ENCODE data around the gene KCNK13. TPM values are rescaled to one million over a fixed set of nuclear protein-coding genes. Genes with fewer than 3 reads are reported as not detected.

The KCNK13 gene
- total and polyA plus RNA-seq, 2 of the 13 experiments (the other 11 are each of a cell fraction or from before 2014, with no cell fraction given): 0.08 to 0.29 TPM

DNA sequence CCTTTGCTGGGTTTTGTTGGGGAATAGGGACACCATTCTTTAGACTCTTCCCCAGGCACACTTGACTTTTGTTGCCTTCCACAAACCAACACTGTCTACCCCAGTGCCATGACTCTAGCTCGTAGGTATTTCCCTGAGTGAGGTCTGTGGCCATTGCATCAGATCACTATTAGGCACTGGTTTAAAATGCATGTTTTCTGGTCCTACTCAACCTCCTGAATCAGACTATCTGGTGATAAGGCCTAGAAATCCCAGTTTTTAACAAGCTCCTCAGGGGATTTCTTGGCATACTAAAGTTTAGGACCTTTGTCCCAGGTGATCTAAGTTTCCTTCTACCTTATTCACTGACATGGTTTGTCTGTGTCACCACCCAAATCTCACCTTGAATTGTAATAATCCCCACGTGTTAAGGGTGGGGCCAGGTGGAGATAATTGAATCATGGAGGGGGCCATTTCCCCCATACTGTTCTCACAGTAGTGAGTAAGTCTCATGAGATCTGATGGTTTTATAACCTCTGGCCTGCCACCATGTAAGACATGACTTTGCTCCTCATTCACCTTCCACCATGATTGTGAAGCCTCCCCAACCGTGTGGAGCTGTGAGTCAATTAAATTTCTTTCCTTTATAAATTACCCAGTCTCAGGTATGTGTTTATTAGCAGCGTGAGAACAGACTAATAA is 106.8 kb downstream of the KCNK13 start:
- no peak for DNase-seq (ENCODE audit: low spot score)
- H3K27ac ChIP-seq (ENCODE audit: extremely low read length, insufficient read depth, low read length): no peak overlapping the region
- H3K4me3 ChIP-seq (replicated peaks in 1 of 3; ENCODE audit: insufficient read depth in 1 of 3, low read depth in 2 of 3, low read length in 3 of 3): no peak overlapping the region
- no peaks in the 10 kb centered on the region for H3K36me3 ChIP-seq (replicated peaks in 1 of 2; ENCODE audit: control insufficient read depth in 1 of 2, insufficient read depth in 2 of 2, low read length in 2 of 2)
- no peak for ATAC-seq
- 0% methylated on average over 4 of the region's 4 CpGs for whole genome bisulfite sequencing (ENCODE audit: low lambda C conversion rate)
- no peaks in the 10 kb centered on the region for H4K20me1 ChIP-seq (ENCODE audit: insufficient read depth, low read length)
- FAIRE-seq: no peak
- H3K27me3 ChIP-seq (ENCODE audit: control insufficient read depth in 1 of 2, insufficient read depth in 2 of 2, low read length in 2 of 2): 0 out of 5 replicates have a peak, but pooled peaks cover 1 to 5% of the 10 kb centered on the region in 2 experiments
- TF ChIP-seq FLYWCH1 (CRISPR knock-in tag; IDR thresholded peaks at IDR 0.05): no peak
- TF ChIP-seq HINFP (CRISPR knock-in tag; IDR thresholded peaks at IDR 0.05; ENCODE audit: low read depth): no peak
- no peak for TF ChIP-seq ZSCAN9 (CRISPR knock-in tag; IDR thresholded peaks at IDR 0.05; ENCODE audit: borderline replicate concordance)
- TF ChIP-seq MAF1 (CRISPR knock-in tag; IDR thresholded peaks at IDR 0.05; ENCODE audit: borderline replicate concordance): no peak
- TF ChIP-seq TEAD3 (CRISPR knock-in tag; optimal IDR thresholded peaks at IDR 0.05; ENCODE audit: borderline replicate concordance): no peak
- no peak for TF ChIP-seq TBX2 (CRISPR knock-in tag; IDR thresholded peaks at IDR 0.05; ENCODE audit: borderline replicate concordance)
- POLR2A ChIA-PET: no interaction called here
- H2AFZ ChIP-seq (ENCODE audit: low read length): no peak overlapping the region
- intact Hi-C loops (cut with micrococcal nuclease; ENCODE audit: unreplicated experiment) (no loop called here), in situ Hi-C loops (cut with HindIII; ENCODE audit: extremely low pct_ligation_motif_present, low pct_unique_long_range_greater_than_20kb) (no loop called here)
- H3K9me3 ChIP-seq (ENCODE audit: low read length): no peaks in the 10 kb centered on the region
- no TSS peak for BruUV-seq (replicated peaks)
- no peaks in the 10 kb centered on the region for H3K79me2 ChIP-seq (ENCODE audit: insufficient read depth, low read length)
- CTCF ChIA-PET (ENCODE audit: low intra/inter-chr PET ratio, low total read pairs): no interaction called here
- no peak overlapping the region for H3K9ac ChIP-seq (ENCODE audit: insufficient read depth, low read depth, low read length)
- no peak overlapping the region for H3K4me2 ChIP-seq (ENCODE audit: low read depth, low read length)
- no peaks in the 10 kb centered on the region for H3K4me1 ChIP-seq (ENCODE audit: insufficient read depth, low read length)

GRCh38 chr14:90175631-90176030 is 113.8 kb downstream of the KCNK13 start:
- Histone ChIP-seq H3K4me1 (ENCODE audit: insufficient read depth, low read length) (no peaks in the 10 kb centered on the region), H3K9me3 (ENCODE audit: low read length) (no peaks in the 10 kb centered on the region), H3K79me2 (ENCODE audit: insufficient read depth, low read length) (no peaks in the 10 kb centered on the region), H3K4me3 (replicated peaks in 1 of 3; ENCODE audit: insufficient read depth in 1 of 3, low read depth in 2 of 3, low read length in 3 of 3) (no peak overlapping the region), H3K4me2 (ENCODE audit: low read depth, low read length) (no peak overlapping the region), H2AFZ (ENCODE audit: low read length) (no peak overlapping the region), H3K9ac (ENCODE audit: insufficient read depth, low read depth, low read length) (no peak overlapping the region), H3K36me3 (replicated peaks in 1 of 2; ENCODE audit: control insufficient read depth in 1 of 2, insufficient read depth in 2 of 2, low read length in 2 of 2) (no peaks in the 10 kb centered on the region), H3K27ac (ENCODE audit: extremely low read length, insufficient read depth, low read length) (no peak overlapping the region), H4K20me1 (ENCODE audit: insufficient read depth, low read length) (no peaks in the 10 kb centered on the region), H3K27me3 (ENCODE audit: control insufficient read depth in 1 of 2, insufficient read depth in 2 of 2, low read length in 2 of 2) (peaks cover 0 to 2% of the 10 kb centered on the region in 2 experiments; a peak in 1 of 5 replicates)
- in situ Hi-C loops (cut with HindIII; ENCODE audit: extremely low pct_ligation_motif_present, low pct_unique_long_range_greater_than_20kb): no loop called here
- no peak for TF ChIP-seq ZNF543 (CRISPR knock-in tag; IDR thresholded peaks at IDR 0.05)
- no peak for TF ChIP-seq ZNF367 (CRISPR knock-in tag; IDR thresholded peaks at IDR 0.05; ENCODE audit: borderline replicate concordance)
- no peak for TF ChIP-seq ATF7-NPFF (CRISPR knock-in tag; IDR thresholded peaks at IDR 0.05; ENCODE audit: low read depth)
- no peak for TF ChIP-seq ZBTB20 (CRISPR knock-in tag; IDR thresholded peaks at IDR 0.05; ENCODE audit: borderline replicate concordance, low read depth)
- no peak for TF ChIP-seq ZNF3 (CRISPR knock-in tag; IDR thresholded peaks at IDR 0.05)
- TF ChIP-seq NFE2L2 (IDR thresholded peaks at IDR 0.05; ENCODE audit: low read length): no peak
- no peak for TF ChIP-seq SRF (IDR thresholded peaks at IDR 0.05; ENCODE audit: low read depth, low read length)
- no peak for TF ChIP-seq ZFP37 (CRISPR knock-in tag; IDR thresholded peaks at IDR 0.05; ENCODE audit: borderline replicate concordance)
- TF ChIP-seq ZNF264 (CRISPR knock-in tag; IDR thresholded peaks at IDR 0.05): no peak
- TF ChIP-seq CREB1 (IDR thresholded peaks at IDR 0.05): no peak
- no peak for TF ChIP-seq CREB1 (CRISPR knock-in tag; IDR thresholded peaks at IDR 0.05)
- TF ChIP-seq, protein P1, sequence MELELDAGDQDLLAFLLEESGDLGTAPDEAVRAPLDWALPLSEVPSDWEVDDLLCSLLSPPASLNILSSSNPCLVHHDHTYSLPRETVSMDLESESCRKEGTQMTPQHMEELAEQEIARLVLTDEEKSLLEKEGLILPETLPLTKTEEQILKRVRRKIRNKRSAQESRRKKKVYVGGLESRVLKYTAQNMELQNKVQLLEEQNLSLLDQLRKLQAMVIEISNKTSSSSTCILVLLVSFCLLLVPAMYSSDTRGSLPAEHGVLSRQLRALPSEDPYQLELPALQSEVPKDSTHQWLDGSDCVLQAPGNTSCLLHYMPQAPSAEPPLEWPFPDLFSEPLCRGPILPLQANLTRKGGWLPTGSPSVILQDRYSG (CRISPR knock-in tag; IDR thresholded peaks at IDR 0.05): no peak
- TF ChIP-seq ZC3H13 (CRISPR knock-in tag; IDR thresholded peaks at IDR 0.05): no peak
- FAIRE-seq (no peak), ATAC-seq (no peak), DNase-seq (ENCODE audit: low spot score) (no peak)
- WGBS (ENCODE audit: low lambda C conversion rate): 0% methylated on average over 2 of the region's 3 CpGs
- POLR2A ChIA-PET: no interaction called here
- no TSS peak for BruUV-seq (replicated peaks)
- CTCF ChIA-PET (ENCODE audit: low intra/inter-chr PET ratio, low total read pairs): no interaction called here
- intact Hi-C loops (cut with micrococcal nuclease; ENCODE audit: unreplicated experiment): no loop called here

All from HepG2 (cell line).